DND-41 (cell line): ENCODE results near the gene PDAP1.

ENCODE experiments used
- EZH2 ChIP-seq: IDR thresholded peaks from 3 replicates; pipeline ENCODE4 v1.6.1; 2012; ENCODE audit warnings: borderline replicate concordance, low read depth, mild to moderate bottlenecking, moderate library complexity, low read length, inconsistent platforms; ENCODE audit not compliant: severe bottlenecking
- TF ChIP-seq, protein P1 (sequence below): IDR thresholded peaks from 2 replicates; pipeline ENCODE4 v1.5.1; 2012; ENCODE audit warnings: borderline replicate concordance, low read length, moderate library complexity, mild to moderate bottlenecking; ENCODE audit not compliant: poor library complexity, severe bottlenecking; ENCODE audit errors: extremely low read depth

DNA sequence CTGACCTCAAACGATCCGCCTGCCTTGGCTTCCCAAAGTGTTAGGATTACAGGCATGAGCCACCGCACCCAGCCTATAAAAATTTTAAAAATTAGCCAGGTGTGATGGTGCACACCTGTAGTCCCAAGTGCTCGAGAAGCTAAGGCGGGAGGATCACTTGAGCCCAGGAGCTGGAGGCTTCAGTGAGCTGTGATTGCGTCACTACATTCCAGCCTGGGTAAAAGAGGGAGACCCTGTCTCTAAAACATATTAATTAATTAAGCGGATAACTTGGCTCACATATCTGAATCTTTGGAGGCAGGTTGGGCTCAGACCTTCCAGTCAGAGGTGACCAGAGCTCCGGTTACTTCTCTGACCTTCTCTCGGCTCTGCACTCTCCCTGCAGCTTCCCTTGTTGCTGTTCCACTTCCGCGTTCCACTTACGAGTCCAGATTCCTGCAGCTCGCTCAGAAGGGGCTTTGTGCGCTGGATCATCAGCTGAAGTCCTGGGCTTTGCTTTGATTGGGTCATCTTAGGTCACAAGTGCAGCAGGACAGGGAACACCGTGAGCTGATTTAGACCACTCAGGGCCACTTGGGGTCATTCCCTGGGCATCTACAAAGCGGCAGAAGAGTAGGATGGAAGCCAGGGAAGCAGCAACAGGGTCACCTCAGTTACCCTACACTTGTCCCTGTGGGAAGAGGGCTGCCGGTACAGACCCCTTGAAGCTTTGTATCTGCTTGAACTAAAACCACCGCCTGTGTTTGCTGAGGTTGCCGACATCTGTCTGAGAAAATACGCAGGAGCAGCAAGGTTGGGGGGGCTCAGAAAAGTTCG lies 35.9 kb downstream of the PDAP1 start:
- TF ChIP-seq, protein P1, sequence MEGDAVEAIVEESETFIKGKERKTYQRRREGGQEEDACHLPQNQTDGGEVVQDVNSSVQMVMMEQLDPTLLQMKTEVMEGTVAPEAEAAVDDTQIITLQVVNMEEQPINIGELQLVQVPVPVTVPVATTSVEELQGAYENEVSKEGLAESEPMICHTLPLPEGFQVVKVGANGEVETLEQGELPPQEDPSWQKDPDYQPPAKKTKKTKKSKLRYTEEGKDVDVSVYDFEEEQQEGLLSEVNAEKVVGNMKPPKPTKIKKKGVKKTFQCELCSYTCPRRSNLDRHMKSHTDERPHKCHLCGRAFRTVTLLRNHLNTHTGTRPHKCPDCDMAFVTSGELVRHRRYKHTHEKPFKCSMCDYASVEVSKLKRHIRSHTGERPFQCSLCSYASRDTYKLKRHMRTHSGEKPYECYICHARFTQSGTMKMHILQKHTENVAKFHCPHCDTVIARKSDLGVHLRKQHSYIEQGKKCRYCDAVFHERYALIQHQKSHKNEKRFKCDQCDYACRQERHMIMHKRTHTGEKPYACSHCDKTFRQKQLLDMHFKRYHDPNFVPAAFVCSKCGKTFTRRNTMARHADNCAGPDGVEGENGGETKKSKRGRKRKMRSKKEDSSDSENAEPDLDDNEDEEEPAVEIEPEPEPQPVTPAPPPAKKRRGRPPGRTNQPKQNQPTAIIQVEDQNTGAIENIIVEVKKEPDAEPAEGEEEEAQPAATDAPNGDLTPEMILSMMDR = no peak
- TF ChIP-seq EZH2 = no peak
